Stimulated activated effector memory CD8-positive, alpha-beta T cell treated with anti-CD3 and anti-CD28 coated beads, Interleukin-12 subunit alpha, Interleukin-12 subunit beta, amount 100 ng/mL, for 72 hours (primary cell): ENCODE results near the gene SPHKAP.
"Not testable (repeated sequence)": the region's sequence is repeated elsewhere in the genome, so short reads cannot be mapped to it uniquely, and the experiment has no call there.

ENCODE experiments used
- ATAC-seq: fragments of 150-1000 bp; cut with Tn5 transposase; 2 replicates; pipeline ENCODE4 v1.10.0; 2021
- DNase-seq, 2 donors: peaks; one replicate each; pipeline ENCODE4 v3.0.0; 2021 to 2022; ENCODE audit warnings: low spot score in 2 of 2
- H3K27ac Mint-ChIP-seq: one replicate; pipeline ENCODE4 v1.8.0; 2022; ENCODE audit warnings: mild to moderate bottlenecking, mixed read lengths
- H3K36me3 Mint-ChIP-seq: one replicate; pipeline ENCODE4 v1.8.0; 2022; ENCODE audit warnings: mild to moderate bottlenecking, mixed read lengths
- H3K4me1 Mint-ChIP-seq: one replicate; pipeline ENCODE4 v1.8.0; 2022; ENCODE audit warnings: mixed read lengths
- H3K4me3 Mint-ChIP-seq: one replicate; pipeline ENCODE4 v1.8.0; 2022; ENCODE audit warnings: mild to moderate bottlenecking, mixed read lengths
- H3K9me3 Mint-ChIP-seq: one replicate; pipeline ENCODE4 v1.8.0; 2022; ENCODE audit warnings: mixed read lengths

The SPHKAP gene, protein sequence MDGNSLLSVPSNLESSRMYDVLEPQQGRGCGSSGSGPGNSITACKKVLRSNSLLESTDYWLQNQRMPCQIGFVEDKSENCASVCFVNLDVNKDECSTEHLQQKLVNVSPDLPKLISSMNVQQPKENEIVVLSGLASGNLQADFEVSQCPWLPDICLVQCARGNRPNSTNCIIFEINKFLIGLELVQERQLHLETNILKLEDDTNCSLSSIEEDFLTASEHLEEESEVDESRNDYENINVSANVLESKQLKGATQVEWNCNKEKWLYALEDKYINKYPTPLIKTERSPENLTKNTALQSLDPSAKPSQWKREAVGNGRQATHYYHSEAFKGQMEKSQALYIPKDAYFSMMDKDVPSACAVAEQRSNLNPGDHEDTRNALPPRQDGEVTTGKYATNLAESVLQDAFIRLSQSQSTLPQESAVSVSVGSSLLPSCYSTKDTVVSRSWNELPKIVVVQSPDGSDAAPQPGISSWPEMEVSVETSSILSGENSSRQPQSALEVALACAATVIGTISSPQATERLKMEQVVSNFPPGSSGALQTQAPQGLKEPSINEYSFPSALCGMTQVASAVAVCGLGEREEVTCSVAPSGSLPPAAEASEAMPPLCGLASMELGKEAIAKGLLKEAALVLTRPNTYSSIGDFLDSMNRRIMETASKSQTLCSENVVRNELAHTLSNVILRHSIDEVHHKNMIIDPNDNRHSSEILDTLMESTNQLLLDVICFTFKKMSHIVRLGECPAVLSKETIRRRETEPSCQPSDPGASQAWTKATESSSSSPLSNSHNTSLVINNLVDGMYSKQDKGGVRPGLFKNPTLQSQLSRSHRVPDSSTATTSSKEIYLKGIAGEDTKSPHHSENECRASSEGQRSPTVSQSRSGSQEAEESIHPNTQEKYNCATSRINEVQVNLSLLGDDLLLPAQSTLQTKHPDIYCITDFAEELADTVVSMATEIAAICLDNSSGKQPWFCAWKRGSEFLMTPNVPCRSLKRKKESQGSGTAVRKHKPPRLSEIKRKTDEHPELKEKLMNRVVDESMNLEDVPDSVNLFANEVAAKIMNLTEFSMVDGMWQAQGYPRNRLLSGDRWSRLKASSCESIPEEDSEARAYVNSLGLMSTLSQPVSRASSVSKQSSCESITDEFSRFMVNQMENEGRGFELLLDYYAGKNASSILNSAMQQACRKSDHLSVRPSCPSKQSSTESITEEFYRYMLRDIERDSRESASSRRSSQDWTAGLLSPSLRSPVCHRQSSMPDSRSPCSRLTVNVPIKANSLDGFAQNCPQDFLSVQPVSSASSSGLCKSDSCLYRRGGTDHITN (N-terminal part only)

DNA sequence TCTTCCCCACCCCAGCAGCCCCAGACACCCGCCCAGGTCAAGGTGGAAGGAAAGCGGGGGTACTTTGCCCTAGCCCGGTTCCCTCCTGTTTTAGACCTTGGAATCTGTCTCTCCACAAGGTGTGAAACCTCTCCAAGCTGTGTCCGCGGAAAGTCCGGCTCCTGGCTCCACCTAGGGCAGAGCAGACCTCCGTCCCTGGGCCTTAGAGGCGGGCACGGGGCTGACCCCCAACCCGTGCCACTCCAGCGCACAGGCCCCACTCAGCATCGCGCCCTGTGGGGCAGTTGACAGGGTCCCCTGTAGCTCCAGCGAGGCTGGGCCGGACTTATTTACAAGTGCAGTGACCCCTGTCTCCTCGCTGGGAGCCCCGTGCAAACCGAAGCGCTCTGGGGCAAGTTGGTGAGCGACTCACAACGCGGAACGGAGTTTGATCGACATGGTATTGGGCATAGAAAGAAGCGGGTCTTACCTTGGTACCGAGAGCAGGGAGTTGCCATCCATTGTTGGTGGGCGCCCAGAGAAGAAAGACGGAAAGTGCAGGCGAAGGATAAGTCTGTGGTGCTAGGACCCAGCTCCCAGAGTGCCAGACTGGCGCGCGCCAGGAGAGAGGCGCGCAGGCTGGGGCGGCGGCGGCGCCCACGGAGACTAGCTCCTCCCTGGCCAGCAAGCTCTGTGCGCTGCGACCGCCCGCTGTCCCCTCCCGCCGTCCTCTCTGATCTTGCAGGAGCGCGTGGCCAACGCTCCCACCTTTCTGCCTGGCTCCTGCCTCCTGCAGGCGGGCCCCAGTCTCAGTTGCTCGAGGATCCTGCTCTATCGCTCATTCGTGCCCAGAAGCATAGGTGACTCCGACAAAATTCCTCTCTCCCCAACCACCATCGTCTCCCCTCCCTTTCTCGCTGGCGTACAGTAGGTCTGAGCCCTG is at the start of gene SPHKAP:
TSS of gene SPHKAP (minus strand) at position 590 of the 922 bp plus-strand sequence. CDS start at position 501, 89 bp downstream.
- Mint-ChIP-seq H3K36me3 (no peaks in the 10 kb centered on the region), H3K27ac (no peak within 1 kb of the TSS), H3K4me3 (no peak within 1 kb of the TSS), H3K4me1 (peaks cover 7% of the 10 kb centered on the region), H3K9me3 (peaks cover 15% of the 10 kb centered on the region)
- DNase-seq (no peak), ATAC-seq (peak; percentile 46)

DNA sequence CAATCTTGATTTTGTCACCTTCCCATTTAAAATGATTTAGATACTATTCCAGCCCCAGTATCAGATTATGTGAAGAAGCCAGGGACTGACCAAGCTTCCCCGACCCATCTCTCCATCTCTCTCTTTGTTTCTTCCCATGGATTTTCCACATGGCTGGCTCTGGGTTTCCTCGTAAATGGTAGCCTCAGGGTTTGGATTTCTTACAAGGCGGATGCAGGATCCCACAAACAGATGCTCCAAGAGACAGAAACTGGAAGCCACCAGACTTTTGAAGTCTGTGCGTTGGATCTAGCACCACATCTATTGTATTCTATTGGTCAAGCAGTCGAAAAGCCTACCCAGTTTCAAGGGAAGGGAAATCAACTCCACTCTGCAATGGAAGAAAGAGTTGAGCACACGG is 46.0 kb upstream of the SPHKAP start:
- no peaks in the 10 kb centered on the region for H3K4me1 Mint-ChIP-seq
- ATAC-seq: no peak
- H3K9me3 Mint-ChIP-seq: peaks cover 13% of the 10 kb centered on the region
- no peak overlapping the region for H3K27ac Mint-ChIP-seq
- H3K36me3 Mint-ChIP-seq: no peaks in the 10 kb centered on the region
- no peak for DNase-seq
- no peak overlapping the region for H3K4me3 Mint-ChIP-seq

DNA sequence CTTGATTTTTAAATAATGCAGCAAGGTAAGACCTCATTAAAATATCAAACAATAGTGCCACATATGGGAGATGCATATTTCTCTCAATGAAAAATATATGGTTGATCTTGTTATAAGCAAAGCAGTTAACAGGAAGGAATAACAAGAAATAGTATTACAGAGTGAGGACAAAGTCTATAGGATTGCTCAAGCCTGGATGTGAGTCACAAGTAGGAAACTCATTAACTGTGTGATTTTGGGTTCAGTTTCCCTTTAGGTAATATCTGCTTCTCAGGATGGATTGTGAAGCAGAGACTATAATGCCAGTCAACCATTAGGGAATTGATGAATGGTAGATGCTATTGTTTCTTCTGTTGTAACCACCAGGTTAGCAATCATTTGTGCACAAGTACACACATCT is 42.9 kb upstream of the SPHKAP start:
- Mint-ChIP-seq H3K4me1 (no peaks in the 10 kb centered on the region), H3K4me3 (no peak overlapping the region), H3K27ac (no peak overlapping the region), H3K36me3 (no peaks in the 10 kb centered on the region), H3K9me3 (peaks cover 13% of the 10 kb centered on the region)
- DNase-seq (no peak), ATAC-seq (no peak)

GRCh38 chr2:228218593-228218992 is 37.1 kb upstream of the SPHKAP start:
- not testable (repeated sequence) for ATAC-seq, H3K4me3 Mint-ChIP-seq, DNase-seq, H3K4me1 Mint-ChIP-seq, H3K27ac Mint-ChIP-seq, H3K36me3 Mint-ChIP-seq
- H3K9me3 Mint-ChIP-seq: peaks cover 15% of the 10 kb centered on the region

DNA sequence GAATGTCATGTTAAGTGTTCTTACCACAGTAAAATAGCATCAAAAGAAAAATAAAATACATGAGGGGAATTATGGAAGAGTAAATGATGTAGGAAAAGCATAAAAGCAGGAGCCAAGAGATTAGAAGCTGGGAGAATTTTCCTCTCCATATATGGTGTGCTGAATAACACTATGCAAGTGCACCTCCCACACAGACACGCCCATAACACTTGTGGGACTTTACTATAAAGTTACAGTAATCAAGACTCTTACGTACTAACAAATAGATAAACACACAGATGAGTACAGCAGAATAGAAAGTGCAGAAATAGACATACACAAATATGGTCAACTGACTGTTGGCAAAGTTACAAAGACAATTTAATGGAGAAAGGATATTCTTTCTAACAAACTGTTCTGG is 16.0 kb upstream of the SPHKAP start:
- Mint-ChIP-seq H3K9me3 (peaks cover 16% of the 10 kb centered on the region), H3K4me1 (no peaks in the 10 kb centered on the region), H3K36me3 (no peaks in the 10 kb centered on the region), H3K27ac (no peak overlapping the region), H3K4me3 (no peak overlapping the region)
- ATAC-seq (no peak), DNase-seq (no peak)

DNA sequence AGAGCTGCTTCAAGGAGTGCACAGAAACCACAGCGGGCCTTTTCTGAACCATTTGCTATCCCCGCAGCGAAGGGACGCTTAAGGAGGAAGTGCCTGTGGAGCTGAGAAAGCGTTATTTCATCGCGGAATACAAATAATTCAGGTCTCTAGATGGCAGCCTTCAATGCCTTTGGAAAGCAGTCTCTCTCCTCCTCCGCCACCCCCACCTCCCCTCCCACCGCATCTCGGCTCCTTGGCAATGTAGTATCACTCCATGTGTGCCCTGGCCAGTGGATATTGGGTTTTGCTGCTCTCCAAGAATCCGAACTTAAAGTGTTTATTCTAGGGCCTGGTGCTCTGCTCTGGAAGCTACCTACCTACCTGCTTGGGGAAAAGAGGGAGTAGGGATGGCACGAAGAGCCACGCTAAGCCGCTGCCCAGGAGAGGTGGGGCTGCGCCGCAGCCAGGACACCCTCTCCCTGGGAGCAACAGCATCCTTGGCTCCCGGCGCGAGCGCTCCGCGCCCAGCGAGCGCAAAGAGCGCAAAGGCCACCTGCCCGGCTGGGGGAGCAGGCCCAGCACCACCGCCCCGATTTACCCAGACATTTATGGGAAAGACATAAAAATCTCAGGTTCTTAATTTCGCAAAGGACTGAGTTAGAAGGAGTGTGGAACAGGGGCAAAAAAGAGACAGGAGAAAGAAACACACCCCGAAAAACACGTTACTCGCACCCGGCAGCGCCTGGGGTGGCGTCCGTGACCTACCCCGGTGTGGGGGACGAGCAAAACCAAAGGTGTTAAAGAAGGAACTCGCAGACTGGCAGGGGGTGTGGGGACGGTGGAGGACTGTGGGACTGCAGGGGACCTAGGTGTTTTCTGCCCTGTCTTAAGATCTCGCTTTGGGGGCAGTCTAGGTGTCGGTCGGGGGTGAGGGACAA is 1.0 kb downstream of the SPHKAP start:
- Mint-ChIP-seq H3K9me3 (peaks cover 11% of the 10 kb centered on the region), H3K4me3 (no peak overlapping the region), H3K27ac (no peak overlapping the region), H3K4me1 (peaks cover 7% of the 10 kb centered on the region), H3K36me3 (no peaks in the 10 kb centered on the region)
- ATAC-seq (no peak), DNase-seq (no peak)

DNA sequence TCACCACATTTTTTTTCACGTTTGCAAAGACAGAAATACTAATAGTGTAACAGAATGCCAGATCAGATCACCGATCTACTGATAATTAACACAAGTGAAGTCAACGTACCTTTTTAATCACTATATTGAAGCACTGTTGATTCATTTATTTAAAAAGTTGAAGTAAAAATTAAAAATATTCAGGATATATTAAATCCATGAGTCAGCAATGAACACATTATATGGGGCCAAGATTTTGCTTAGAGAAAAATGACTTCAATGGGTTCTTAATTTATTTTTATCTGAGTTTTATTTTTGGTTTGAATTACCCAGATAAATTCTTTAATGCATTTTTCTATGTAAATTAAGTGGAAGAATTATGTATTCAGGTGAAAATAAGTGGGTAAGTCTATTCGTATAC is 14.2 kb downstream of the SPHKAP start:
- DNase-seq (no peak), ATAC-seq (no peak)
- Mint-ChIP-seq H3K4me3 (no peak overlapping the region), H3K27ac (no peak overlapping the region), H3K4me1 (no peaks in the 10 kb centered on the region), H3K36me3 (no peaks in the 10 kb centered on the region), H3K9me3 (peaks cover 5% of the 10 kb centered on the region)

DNA sequence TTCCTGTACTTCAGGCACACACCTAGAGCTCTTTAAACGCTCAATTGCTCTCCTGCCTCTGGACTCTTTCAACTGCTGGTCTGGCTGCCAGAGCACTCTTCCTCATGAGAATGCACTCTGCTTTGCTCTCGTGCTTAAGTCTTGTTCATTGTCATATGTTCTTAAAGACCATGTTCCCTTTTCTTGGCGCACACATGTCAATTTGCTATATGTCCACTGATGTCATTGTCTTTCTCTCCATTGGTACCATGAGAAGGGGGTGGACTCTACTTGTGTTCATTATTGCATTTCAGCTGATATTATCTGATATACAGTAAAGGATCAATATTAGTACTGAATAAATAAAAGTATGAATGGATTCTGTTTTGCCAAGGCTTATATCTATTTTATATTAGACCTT is 16.8 kb downstream of the SPHKAP start:
- Mint-ChIP-seq H3K4me3 (no peak overlapping the region), H3K9me3 (peaks cover 5% of the 10 kb centered on the region), H3K27ac (no peak overlapping the region), H3K4me1 (no peaks in the 10 kb centered on the region), H3K36me3 (no peaks in the 10 kb centered on the region)
- no peak for ATAC-seq
- DNase-seq: no peak

GRCh38 chr2:228157841-228158240 is 23.6 kb downstream of the SPHKAP start:
- Mint-ChIP-seq H3K36me3 (no peaks in the 10 kb centered on the region), H3K4me1 (no peaks in the 10 kb centered on the region), H3K9me3 (peaks cover 9% of the 10 kb centered on the region), H3K4me3 (no peak overlapping the region), H3K27ac (no peak overlapping the region)
- DNase-seq (no peak), ATAC-seq (no peak)

GRCh38 chr2:228144961-228145360 is 36.5 kb downstream of the SPHKAP start:
- Mint-ChIP-seq H3K27ac (no peak overlapping the region), H3K4me1 (no peaks in the 10 kb centered on the region), H3K36me3 (no peaks in the 10 kb centered on the region), H3K9me3 (peaks cover 18% of the 10 kb centered on the region), H3K4me3 (no peak overlapping the region)
- ATAC-seq: no peak
- no peak for DNase-seq

- H3K9me3 Mint-ChIP-seq: peaks cover 22% of the 10 kb centered on the region
- H3K27ac Mint-ChIP-seq: no peak overlapping the region
- no peaks in the 10 kb centered on the region for H3K36me3 Mint-ChIP-seq
- ATAC-seq (peak; percentile 62), DNase-seq (no peak)
- no peak overlapping the region for H3K4me3 Mint-ChIP-seq
- H3K4me1 Mint-ChIP-seq: no peaks in the 10 kb centered on the region
Measured at GRCh38 chr2:228140934-228141528, 40.5 kb downstream of the SPHKAP start.

- H3K36me3 Mint-ChIP-seq: no peaks in the 10 kb centered on the region
- no peak overlapping the region for H3K27ac Mint-ChIP-seq
- ATAC-seq: no peak
- H3K4me1 Mint-ChIP-seq: no peaks in the 10 kb centered on the region
- H3K9me3 Mint-ChIP-seq: peaks cover 16% of the 10 kb centered on the region
- DNase-seq: no peak
- H3K4me3 Mint-ChIP-seq: no peak overlapping the region
Measured at GRCh38 chr2:228136027-228136426, 45.5 kb downstream of the SPHKAP start.

GRCh38 chr2:228135300-228135699 is 46.2 kb downstream of the SPHKAP start:
- Mint-ChIP-seq H3K36me3 (no peaks in the 10 kb centered on the region), H3K27ac (no peak overlapping the region), H3K4me3 (no peak overlapping the region), H3K4me1 (no peaks in the 10 kb centered on the region), H3K9me3 (peaks cover 13% of the 10 kb centered on the region)
- ATAC-seq (no peak), DNase-seq (no peak)
